Thyroid gland (tissue), 4 donors: Measurements from ENCODE around the gene ZBTB7C. TPM values are rescaled to one million over a fixed set of nuclear protein-coding genes. Genes with fewer than 3 reads are reported as not detected.
"Not testable (repeated sequence)": the region's sequence is repeated elsewhere in the genome, so short reads cannot be mapped to it uniquely, and the experiment has no call there.

Source experiments
- DNase-seq, 2 donors: peaks; one replicate each; pipeline ENCODE4 v3.0.0-alpha.2; 2019
- H3K27ac ChIP-seq, 3 donors: fragments of 200-600 bp; sonication (generic); 1 replicate in 2 of 3; 2 replicates in 1 of 3; pipeline ENCODE4 v1.5.1; 2016 to 2019; ENCODE audit warnings: mild to moderate bottlenecking in 1 of 3, moderate library complexity in 1 of 3
- H3K27me3 ChIP-seq: fragments of 200-600 bp; sonication (generic); one replicate; pipeline ENCODE4 v1.5.1; 2019
- H3K36me3 ChIP-seq, 2 donors: fragments of 200-600 bp; sonication (generic); one replicate each; pipeline ENCODE4 v1.5.1; 2016 to 2019
- H3K4me1 ChIP-seq, 2 donors: fragments of 200-600 bp; sonication (generic); one replicate each; pipeline ENCODE4 v1.5.1; 2017 to 2019
- H3K4me3 ChIP-seq, 3 donors: fragments of 200-600 bp; sonication (generic); replicated peaks in 1 of 3; 1 replicate in 2 of 3; 2 replicates in 1 of 3; pipeline ENCODE4 v1.5.1; 2016; ENCODE audit warnings: mild to moderate bottlenecking in 1 of 3
- H3K9me3 ChIP-seq: fragments of 200-600 bp; sonication (generic); one replicate; pipeline ENCODE4 v1.5.1; 2017
- POLR2A ChIP-seq, 2 donors: fragments of 450-650 bp; IDR thresholded peaks; one replicate each; pipeline ENCODE4 v1.6.1; 2017; ENCODE audit warnings: antibody characterized with exemption in 2 of 2, mild to moderate bottlenecking in 2 of 2, moderate library complexity in 1 of 2
- WGBS, 2 donors: methylation state at CpG; one replicate each; pipeline ENCODE4 v1.1.5; 2017; 5-methylcytosine and 5-hydroxymethylcytosine counted together
- intact Hi-C: fragments of 100-400 bp; cut with DNase I; formaldehyde crosslinking; loops from one replicate; pipeline ENCODE4 v1.15.1; 2023
- total RNA-seq, 4 donors: library from RNA; depleted of rRNA; stranded (reverse); fragments of >200 nt; gene quantifications; one replicate each; pipeline ENCODE4 v1.2.3, GENCODE V29; 2016
- TF ChIP-seq, protein P1 (sequence below), 6 experiments: fragments of 200-600 bp in 3 of 6; fragments of 450-650 bp in 3 of 6; sonication (generic) in 3 of 6; IDR thresholded peaks; one replicate each; pipeline ENCODE4 v1.5.1; 2016 to 2019; ENCODE audit warnings: antibody characterized with exemption in 6 of 6, mild to moderate bottlenecking in 2 of 6, inconsistent platforms in 1 of 6, moderate library complexity in 1 of 6

The ZBTB7C gene
- total RNA-seq, 4 donors from 2014 or later: 41.7 to 66.7 (median 49.5) TPM

DNA sequence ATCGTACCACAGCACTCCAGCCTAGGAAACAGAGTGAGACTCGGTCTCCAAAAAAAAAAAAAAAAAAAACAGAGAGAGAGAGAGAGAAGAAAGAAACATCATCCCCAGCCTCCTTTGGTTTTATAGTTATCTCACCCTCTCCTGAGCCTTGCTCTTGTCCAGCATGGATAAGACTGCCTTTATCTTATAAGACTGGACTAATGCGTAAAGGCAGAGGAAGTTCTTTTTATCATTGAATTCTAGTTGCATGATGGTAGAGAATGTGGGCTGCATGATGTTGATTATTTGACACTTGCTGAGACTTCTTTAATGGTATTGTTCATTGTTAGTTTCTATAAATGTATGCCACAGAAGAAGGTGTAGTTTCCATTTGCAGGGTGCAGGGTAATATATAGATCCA lies 124.4 kb downstream of the ZBTB7C start:
- H3K27ac ChIP-seq: no peak overlapping the region
- intact Hi-C loops: no loop called here
- H3K4me1 ChIP-seq: no peaks in the 10 kb centered on the region
- TF ChIP-seq, protein P1, sequence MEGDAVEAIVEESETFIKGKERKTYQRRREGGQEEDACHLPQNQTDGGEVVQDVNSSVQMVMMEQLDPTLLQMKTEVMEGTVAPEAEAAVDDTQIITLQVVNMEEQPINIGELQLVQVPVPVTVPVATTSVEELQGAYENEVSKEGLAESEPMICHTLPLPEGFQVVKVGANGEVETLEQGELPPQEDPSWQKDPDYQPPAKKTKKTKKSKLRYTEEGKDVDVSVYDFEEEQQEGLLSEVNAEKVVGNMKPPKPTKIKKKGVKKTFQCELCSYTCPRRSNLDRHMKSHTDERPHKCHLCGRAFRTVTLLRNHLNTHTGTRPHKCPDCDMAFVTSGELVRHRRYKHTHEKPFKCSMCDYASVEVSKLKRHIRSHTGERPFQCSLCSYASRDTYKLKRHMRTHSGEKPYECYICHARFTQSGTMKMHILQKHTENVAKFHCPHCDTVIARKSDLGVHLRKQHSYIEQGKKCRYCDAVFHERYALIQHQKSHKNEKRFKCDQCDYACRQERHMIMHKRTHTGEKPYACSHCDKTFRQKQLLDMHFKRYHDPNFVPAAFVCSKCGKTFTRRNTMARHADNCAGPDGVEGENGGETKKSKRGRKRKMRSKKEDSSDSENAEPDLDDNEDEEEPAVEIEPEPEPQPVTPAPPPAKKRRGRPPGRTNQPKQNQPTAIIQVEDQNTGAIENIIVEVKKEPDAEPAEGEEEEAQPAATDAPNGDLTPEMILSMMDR (IDR thresholded peaks at IDR 0.05): no peak
- no peak for TF ChIP-seq POLR2A (IDR thresholded peaks at IDR 0.05)
- H3K4me3 ChIP-seq: no peak overlapping the region
- no peaks in the 10 kb centered on the region for H3K9me3 ChIP-seq
- 89 to 98% methylated on average over 3 of the region's 3 CpGs for WGBS, 2 donors
- H3K36me3 ChIP-seq: no peaks in the 10 kb centered on the region
- H3K27me3 ChIP-seq: no peaks in the 10 kb centered on the region
- no peak for DNase-seq

DNA sequence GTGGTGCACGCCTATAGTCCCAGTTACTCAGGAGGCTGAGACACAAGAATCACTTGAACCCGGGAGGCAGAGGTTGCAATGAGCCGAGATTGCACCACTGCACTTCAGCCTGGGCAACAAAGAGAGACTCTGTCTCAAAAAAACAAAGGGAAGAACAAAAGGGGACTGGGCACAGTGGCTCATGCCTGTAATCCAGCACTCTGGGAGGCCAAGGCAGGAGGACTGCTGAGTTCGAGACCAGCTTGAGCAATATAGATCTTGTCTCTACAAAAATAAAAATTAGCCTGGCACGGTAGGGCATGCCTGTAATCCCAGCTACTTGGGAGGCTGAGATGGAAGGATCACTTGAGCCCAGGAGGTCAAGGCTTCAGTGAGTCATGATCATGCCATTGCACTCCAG lies 125.2 kb downstream of the ZBTB7C start:
- H3K27ac ChIP-seq, H3K4me1 ChIP-seq, H3K9me3 ChIP-seq, H3K4me3 ChIP-seq, H3K36me3 ChIP-seq, intact Hi-C loops, H3K27me3 ChIP-seq, DNase-seq: not testable (repeated sequence)
- 93 to 94% methylated on average over 5 of the region's 5 CpGs for WGBS, 2 donors

- H3K27me3 ChIP-seq, intact Hi-C loops, H3K4me3 ChIP-seq, H3K27ac ChIP-seq, H3K4me1 ChIP-seq, DNase-seq, H3K36me3 ChIP-seq, H3K9me3 ChIP-seq: not testable (repeated sequence)
Measured at GRCh38 chr18:48281460-48281859, 127.7 kb downstream of the ZBTB7C start.

GRCh38 chr18:48279312-48279711 lies 129.9 kb downstream of the ZBTB7C start:
- WGBS, 2 donors: 75 to 91% methylated on average over 2 of the region's 2 CpGs
- DNase-seq: no peak
- Histone ChIP-seq H3K27me3 (no peaks in the 10 kb centered on the region), H3K36me3 (no peaks in the 10 kb centered on the region), H3K4me3 (no peak overlapping the region), H3K4me1 (peaks cover 8 to 11% of the 10 kb centered on the region in 2 donors), H3K27ac (no peak overlapping the region), H3K9me3 (no peaks in the 10 kb centered on the region)
- intact Hi-C loops: no loop called here
- TF ChIP-seq POLR2A (IDR thresholded peaks at IDR 0.05): no peak
- TF ChIP-seq, protein P1 (IDR thresholded peaks at IDR 0.05): no peak

- WGBS, 2 donors: 89 to 92% methylated on average over 2 of the region's 2 CpGs
Measured at GRCh38 chr18:48278081-48278480, 131.1 kb downstream of the ZBTB7C start.

DNA sequence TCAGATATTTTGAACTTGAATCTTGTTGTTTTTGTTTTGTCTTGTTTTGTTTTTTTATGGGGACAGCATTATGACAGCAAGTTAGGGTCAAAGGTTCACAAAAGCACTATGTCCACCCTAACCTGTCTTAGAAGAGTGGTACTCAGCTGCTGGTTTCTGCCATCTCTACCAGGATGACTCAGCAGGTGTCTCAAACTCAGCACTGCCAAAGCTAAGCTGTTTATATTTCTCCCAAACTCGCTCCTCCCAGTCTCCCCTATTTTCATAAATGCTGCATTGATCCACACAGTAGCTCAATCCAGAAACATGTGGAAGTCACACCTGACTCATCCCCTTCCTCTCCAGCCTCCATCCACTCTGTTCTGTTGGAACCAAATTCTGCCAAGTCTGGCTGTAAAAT lies 134.9 kb downstream of the ZBTB7C start:
- H3K27me3 ChIP-seq: no peaks in the 10 kb centered on the region
- intact Hi-C loops: no loop called here
- peak overlapping the region; percentile 30 to 69 (median 37) for H3K27ac ChIP-seq
- TF ChIP-seq POLR2A (IDR thresholded peaks at IDR 0.05): no peak
- TF ChIP-seq, protein P1 (IDR thresholded peaks at IDR 0.05): no peak
- H3K4me1 ChIP-seq: peaks cover 14 to 17% of the 10 kb centered on the region in 2 donors
- H3K36me3 ChIP-seq: no peaks in the 10 kb centered on the region
- no peak overlapping the region for H3K4me3 ChIP-seq
- H3K9me3 ChIP-seq: no peaks in the 10 kb centered on the region
- 67 to 71% methylated on average over 1 of the region's 1 CpG for WGBS, 2 donors
- peak in 1 of 2 donors; percentile 12 for DNase-seq

More at GRCh38 chr18:48278081-48278480, 131.1 kb downstream of the ZBTB7C start:
- no peak overlapping the region for H3K27ac ChIP-seq
- H3K4me3 ChIP-seq: no peak overlapping the region
- TF ChIP-seq POLR2A (IDR thresholded peaks at IDR 0.05): no peak
- TF ChIP-seq, protein P1 (IDR thresholded peaks at IDR 0.05): no peak
- H3K27me3 ChIP-seq: no peaks in the 10 kb centered on the region
- no peak for DNase-seq
- intact Hi-C loops: no loop called here
- no peaks in the 10 kb centered on the region for H3K36me3 ChIP-seq
- H3K4me1 ChIP-seq: peaks cover 14 to 17% of the 10 kb centered on the region in 2 donors
- H3K9me3 ChIP-seq: no peaks in the 10 kb centered on the region
